GM23338 (cell line): ENCODE measurements around the gene ITGB2. TPM values are rescaled to one million over a fixed set of nuclear protein-coding genes. Genes with fewer than 3 reads are reported as not detected.

Experiments
- ATAC-seq: fragments of 200-7000 bp; cut with Tn5 transposase; 3 replicates; pipeline ENCODE4 v1.9.1; 2020
- DNase-seq: peaks from one replicate; pipeline ENCODE4 v3.0.0-alpha.2; 2015; ENCODE audit warnings: low spot score
- H2AFZ ChIP-seq: fragments of 200-600 bp; sonication (generic); 2 replicates; pipeline ENCODE4 v1.8.0; 2016; ENCODE audit warnings: antibody characterized with exemption, mild to moderate bottlenecking, moderate library complexity
- H3F3A ChIP-seq: fragments of 200-600 bp; sonication (generic); replicated peaks from 2 replicates; pipeline ENCODE4 v1.8.0; 2017; ENCODE audit warnings: antibody characterized with exemption, mixed run types, low read depth
- H3K27ac ChIP-seq: fragments of 200-600 bp; sonication (generic); 2 replicates; pipeline ENCODE4 v1.6.1; 2016; ENCODE audit warnings: low read depth
- H3K27me3 ChIP-seq: fragments of 200-600 bp; sonication (generic); 2 replicates; pipeline ENCODE4 v1.8.0; 2016; ENCODE audit warnings: mild to moderate bottlenecking, mixed run types, moderate library complexity; ENCODE audit not compliant: insufficient read depth
- H3K36me3 ChIP-seq: fragments of 200-600 bp; sonication (generic); 2 replicates; pipeline ENCODE4 v1.8.0; 2016; ENCODE audit warnings: mild to moderate bottlenecking; ENCODE audit not compliant: insufficient read depth
- H3K4me1 ChIP-seq: fragments of 200-600 bp; sonication (generic); 2 replicates; pipeline ENCODE4 v1.8.0; 2016; ENCODE audit warnings: mild to moderate bottlenecking, moderate library complexity; ENCODE audit not compliant: insufficient read depth
- H3K4me2 ChIP-seq: fragments of 200-600 bp; sonication (generic); 2 replicates; pipeline ENCODE4 v1.7.1; 2017; ENCODE audit warnings: mixed run types
- H3K4me3 ChIP-seq: fragments of 200-600 bp; sonication (generic); 2 replicates; pipeline ENCODE4 v1.6.1; 2016; ENCODE audit warnings: mixed run types
- H3K79me2 ChIP-seq: fragments of 200-600 bp; sonication (generic); replicated peaks from 2 replicates; pipeline ENCODE4 v1.8.0; 2017; ENCODE audit warnings: mild to moderate bottlenecking; ENCODE audit not compliant: insufficient read depth
- H3K9me2 ChIP-seq: fragments of 200-600 bp; sonication (generic); 2 replicates; pipeline ENCODE4 v1.8.0; 2017; ENCODE audit not compliant: insufficient read depth
- H4K20me1 ChIP-seq: fragments of 200-600 bp; sonication (generic); replicated peaks from 2 replicates; pipeline ENCODE4 v1.8.0; 2017; ENCODE audit warnings: mild to moderate bottlenecking; ENCODE audit not compliant: insufficient read depth
- H3K27ac Mint-ChIP-seq: 2 replicates; pipeline ENCODE4 v1.8.0; 2020; ENCODE audit warnings: inconsistent platforms, mild to moderate bottlenecking, moderate library complexity, mixed read lengths
- H3K27me3 Mint-ChIP-seq: 3 replicates; pipeline ENCODE4 v1.8.0; 2022; ENCODE audit warnings: low read depth, mild to moderate bottlenecking, moderate library complexity, mixed read lengths, inconsistent platforms; ENCODE audit not compliant: insufficient read depth, poor library complexity
- H3K36me3 Mint-ChIP-seq: 3 replicates; pipeline ENCODE4 v1.8.0; 2021; ENCODE audit warnings: low read depth, mild to moderate bottlenecking, inconsistent platforms, moderate library complexity, mixed read lengths
- H3K4me1 Mint-ChIP-seq: 3 replicates; pipeline ENCODE4 v1.8.0; 2020; ENCODE audit warnings: mild to moderate bottlenecking, inconsistent platforms, mixed read lengths
- H3K4me3 Mint-ChIP-seq: 3 replicates; pipeline ENCODE4 v1.8.0; 2021; ENCODE audit warnings: moderate library complexity, mild to moderate bottlenecking, inconsistent platforms, mixed read lengths
- H3K9me3 Mint-ChIP-seq: 3 replicates; pipeline ENCODE4 v1.8.0; 2020; ENCODE audit warnings: moderate library complexity, mild to moderate bottlenecking, inconsistent platforms, mixed read lengths
- EZH2 ChIP-seq: fragments of 200-600 bp; sonication (generic); IDR thresholded peaks from one replicate; pipeline ENCODE4 v1.8.0; 2017; ENCODE audit warnings: antibody characterized with exemption, mild to moderate bottlenecking, low read depth; ENCODE audit not compliant: unreplicated experiment
- STAT1 ChIP-seq: IDR thresholded peaks from one replicate; pipeline ENCODE4 v1.6.1; 2016; ENCODE audit warnings: antibody characterized with exemption; ENCODE audit not compliant: unreplicated experiment
- ZNF331 ChIP-seq: fragments of 250-450 bp; sonication (Bioruptor Pico); IDR thresholded peaks from 2 replicates; pipeline ENCODE4 v1.5.0; 2020; ENCODE audit warnings: low read depth, mild to moderate bottlenecking, moderate library complexity
- polyA plus RNA-seq: library from polyadenylated mRNA; unstranded; fragments of >200 nt; fragmentation: Nextera tagmentation; extraction: Ambion mirVana; gene quantifications from 2 replicates; pipeline ENCODE4 v1.2.1, GENCODE V29; 2016
- total RNA-seq: library from RNA; depleted of rRNA; stranded (reverse); fragments of >200 nt; shearing (Covaris generic); gene quantifications from 2 replicates; pipeline ENCODE4 v1.2.3, GENCODE V29; 2014
- TF ChIP-seq, protein P1 (sequence below), 2 experiments: fragments of 200-600 bp in 1 of 2; sonication (generic) in 1 of 2; conservative IDR thresholded peaks; 2 replicates each; pipeline versions ENCODE4 v1.5.1 to v1.6.1; 2016 to 2017; ENCODE audit warnings: antibody characterized with exemption in 2 of 2, low read depth in 2 of 2, mild to moderate bottlenecking in 2 of 2, moderate library complexity in 1 of 2
- TF ChIP-seq, protein P2 (sequence below): fragments of 250-450 bp; sonication (Bioruptor Pico); IDR thresholded peaks from 2 replicates; pipeline ENCODE4 v1.5.0; 2020; ENCODE audit warnings: mild to moderate bottlenecking, moderate library complexity

ITGB2 gene
- total and polyA plus RNA-seq, 2 experiments from 2014 or later: 0.44 to 0.63 TPM

GRCh38 chr21:44837537-44837936, 83.2 kb downstream of the ITGB2 start:
- Histone ChIP-seq H3K36me3 (no peaks in the 10 kb centered on the region), H3K9me2 (no peaks in the 10 kb centered on the region), H3K27ac (no peak overlapping the region), H3K4me3 (no peak overlapping the region), H4K20me1 (no peaks in the 10 kb centered on the region), H3K27me3 (no peaks in the 10 kb centered on the region), H3K79me2 (no peaks in the 10 kb centered on the region), H3F3A (no peaks in the 10 kb centered on the region), H3K4me2 (no peak overlapping the region), H2AFZ (peak overlapping the region; percentile 38; the same call in 1 of the 2 replicates), H3K4me1 (no peaks in the 10 kb centered on the region)
- Mint-ChIP-seq H3K4me3 (no peak overlapping the region), H3K4me1 (peaks cover 4% of the 10 kb centered on the region), H3K27me3 (peaks cover 6% of the 10 kb centered on the region), H3K9me3 (no peaks in the 10 kb centered on the region), H3K36me3 (no peaks in the 10 kb centered on the region), H3K27ac (no peak overlapping the region)
- ATAC-seq (peak; percentile 73), DNase-seq (no peak)
- TF ChIP-seq ZNF331 (CRISPR knock-in tag): no peak
- TF ChIP-seq, protein P1, sequence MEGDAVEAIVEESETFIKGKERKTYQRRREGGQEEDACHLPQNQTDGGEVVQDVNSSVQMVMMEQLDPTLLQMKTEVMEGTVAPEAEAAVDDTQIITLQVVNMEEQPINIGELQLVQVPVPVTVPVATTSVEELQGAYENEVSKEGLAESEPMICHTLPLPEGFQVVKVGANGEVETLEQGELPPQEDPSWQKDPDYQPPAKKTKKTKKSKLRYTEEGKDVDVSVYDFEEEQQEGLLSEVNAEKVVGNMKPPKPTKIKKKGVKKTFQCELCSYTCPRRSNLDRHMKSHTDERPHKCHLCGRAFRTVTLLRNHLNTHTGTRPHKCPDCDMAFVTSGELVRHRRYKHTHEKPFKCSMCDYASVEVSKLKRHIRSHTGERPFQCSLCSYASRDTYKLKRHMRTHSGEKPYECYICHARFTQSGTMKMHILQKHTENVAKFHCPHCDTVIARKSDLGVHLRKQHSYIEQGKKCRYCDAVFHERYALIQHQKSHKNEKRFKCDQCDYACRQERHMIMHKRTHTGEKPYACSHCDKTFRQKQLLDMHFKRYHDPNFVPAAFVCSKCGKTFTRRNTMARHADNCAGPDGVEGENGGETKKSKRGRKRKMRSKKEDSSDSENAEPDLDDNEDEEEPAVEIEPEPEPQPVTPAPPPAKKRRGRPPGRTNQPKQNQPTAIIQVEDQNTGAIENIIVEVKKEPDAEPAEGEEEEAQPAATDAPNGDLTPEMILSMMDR (conservative IDR thresholded peaks at IDR 0.05; ENCODE audit: low read depth in 2 of 2): peak in 1 of 2 experiments; percentile 27; a peak in 2 of 4 replicates

- Mint-ChIP-seq H3K9me3 (no peaks in the 10 kb centered on the region), H3K27ac (no peak overlapping the region), H3K4me1 (peaks cover 4% of the 10 kb centered on the region), H3K36me3 (no peaks in the 10 kb centered on the region), H3K27me3 (peaks cover 6% of the 10 kb centered on the region), H3K4me3 (no peak overlapping the region)
- Histone ChIP-seq H3K4me2 (no peak overlapping the region), H3K4me3 (no peak overlapping the region), H3K36me3 (no peaks in the 10 kb centered on the region), H3K4me1 (no peaks in the 10 kb centered on the region), H3K9me2 (no peaks in the 10 kb centered on the region), H3K27me3 (no peaks in the 10 kb centered on the region), H2AFZ (peak overlapping the region; percentile 38; the same call in 1 of the 2 replicates), H3F3A (no peaks in the 10 kb centered on the region), H3K27ac (no peak overlapping the region), H4K20me1 (no peaks in the 10 kb centered on the region), H3K79me2 (no peaks in the 10 kb centered on the region)
- ATAC-seq (peak; percentile 29), DNase-seq (no peak)
- TF ChIP-seq STAT1 (no peak), EZH2 (no peak)
- TF ChIP-seq, protein P1 (conservative IDR thresholded peaks at IDR 0.05; ENCODE audit: low read depth in 2 of 2): no peak
- TF ChIP-seq, protein P2, sequence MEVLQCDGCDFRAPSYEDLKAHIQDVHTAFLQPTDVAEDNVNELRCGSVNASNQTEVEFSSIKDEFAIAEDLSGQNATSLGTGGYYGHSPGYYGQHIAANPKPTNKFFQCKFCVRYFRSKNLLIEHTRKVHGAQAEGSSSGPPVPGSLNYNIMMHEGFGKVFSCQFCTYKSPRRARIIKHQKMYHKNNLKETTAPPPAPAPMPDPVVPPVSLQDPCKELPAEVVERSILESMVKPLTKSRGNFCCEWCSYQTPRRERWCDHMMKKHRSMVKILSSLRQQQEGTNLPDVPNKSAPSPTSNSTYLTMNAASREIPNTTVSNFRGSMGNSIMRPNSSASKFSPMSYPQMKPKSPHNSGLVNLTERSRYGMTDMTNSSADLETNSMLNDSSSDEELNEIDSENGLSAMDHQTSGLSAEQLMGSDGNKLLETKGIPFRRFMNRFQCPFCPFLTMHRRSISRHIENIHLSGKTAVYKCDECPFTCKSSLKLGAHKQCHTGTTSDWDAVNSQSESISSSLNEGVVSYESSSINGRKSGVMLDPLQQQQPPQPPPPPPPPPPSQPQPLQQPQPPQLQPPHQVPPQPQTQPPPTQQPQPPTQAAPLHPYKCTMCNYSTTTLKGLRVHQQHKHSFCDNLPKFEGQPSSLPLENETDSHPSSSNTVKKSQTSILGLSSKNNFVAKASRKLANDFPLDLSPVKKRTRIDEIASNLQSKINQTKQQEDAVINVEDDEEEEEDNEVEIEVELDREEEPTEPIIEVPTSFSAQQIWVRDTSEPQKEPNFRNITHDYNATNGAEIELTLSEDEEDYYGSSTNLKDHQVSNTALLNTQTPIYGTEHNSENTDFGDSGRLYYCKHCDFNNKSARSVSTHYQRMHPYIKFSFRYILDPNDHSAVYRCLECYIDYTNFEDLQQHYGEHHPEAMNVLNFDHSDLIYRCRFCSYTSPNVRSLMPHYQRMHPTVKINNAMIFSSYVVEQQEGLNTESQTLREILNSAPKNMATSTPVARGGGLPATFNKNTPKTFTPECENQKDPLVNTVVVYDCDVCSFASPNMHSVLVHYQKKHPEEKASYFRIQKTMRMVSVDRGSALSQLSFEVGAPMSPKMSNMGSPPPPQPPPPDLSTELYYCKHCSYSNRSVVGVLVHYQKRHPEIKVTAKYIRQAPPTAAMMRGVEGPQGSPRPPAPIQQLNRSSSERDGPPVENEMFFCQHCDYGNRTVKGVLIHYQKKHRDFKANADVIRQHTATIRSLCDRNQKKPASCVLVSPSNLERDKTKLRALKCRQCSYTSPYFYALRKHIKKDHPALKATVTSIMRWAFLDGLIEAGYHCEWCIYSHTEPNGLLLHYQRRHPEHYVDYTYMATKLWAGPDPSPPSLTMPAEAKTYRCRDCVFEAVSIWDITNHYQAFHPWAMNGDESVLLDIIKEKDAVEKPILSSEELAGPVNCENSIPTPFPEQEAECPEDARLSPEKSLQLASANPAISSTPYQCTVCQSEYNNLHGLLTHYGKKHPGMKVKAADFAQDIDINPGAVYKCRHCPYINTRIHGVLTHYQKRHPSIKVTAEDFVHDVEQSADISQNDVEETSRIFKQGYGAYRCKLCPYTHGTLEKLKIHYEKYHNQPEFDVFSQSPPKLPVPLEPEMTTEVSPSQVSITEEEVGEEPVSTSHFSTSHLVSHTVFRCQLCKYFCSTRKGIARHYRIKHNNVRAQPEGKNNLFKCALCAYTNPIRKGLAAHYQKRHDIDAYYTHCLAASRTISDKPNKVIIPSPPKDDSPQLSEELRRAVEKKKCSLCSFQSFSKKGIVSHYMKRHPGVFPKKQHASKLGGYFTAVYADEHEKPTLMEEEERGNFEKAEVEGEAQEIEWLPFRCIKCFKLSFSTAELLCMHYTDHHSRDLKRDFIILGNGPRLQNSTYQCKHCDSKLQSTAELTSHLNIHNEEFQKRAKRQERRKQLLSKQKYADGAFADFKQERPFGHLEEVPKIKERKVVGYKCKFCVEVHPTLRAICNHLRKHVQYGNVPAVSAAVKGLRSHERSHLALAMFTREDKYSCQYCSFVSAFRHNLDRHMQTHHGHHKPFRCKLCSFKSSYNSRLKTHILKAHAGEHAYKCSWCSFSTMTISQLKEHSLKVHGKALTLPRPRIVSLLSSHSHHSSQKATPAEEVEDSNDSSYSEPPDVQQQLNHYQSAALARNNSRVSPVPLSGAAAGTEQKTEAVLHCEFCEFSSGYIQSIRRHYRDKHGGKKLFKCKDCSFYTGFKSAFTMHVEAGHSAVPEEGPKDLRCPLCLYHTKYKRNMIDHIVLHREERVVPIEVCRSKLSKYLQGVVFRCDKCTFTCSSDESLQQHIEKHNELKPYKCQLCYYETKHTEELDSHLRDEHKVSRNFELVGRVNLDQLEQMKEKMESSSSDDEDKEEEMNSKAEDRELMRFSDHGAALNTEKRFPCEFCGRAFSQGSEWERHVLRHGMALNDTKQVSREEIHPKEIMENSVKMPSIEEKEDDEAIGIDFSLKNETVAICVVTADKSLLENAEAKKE (CRISPR knock-in tag): no peak
Measured at GRCh38 chr21:44836666-44837471, 83.8 kb downstream of the ITGB2 start.
